Endometrial microvascular endothelial cells (primary cell): ENCODE results near the gene INSL3. TPM values are rescaled to one million over a fixed set of nuclear protein-coding genes. Genes with fewer than 3 reads are reported as not detected.
"Not testable (repeated sequence)": the region's sequence is repeated elsewhere in the genome, so short reads cannot be mapped to it uniquely, and the experiment has no call there.

Experiments
- in situ Hi-C: cut with HindIII; loops from 2 replicates; pipeline ENCODE4 v1.10.0; 2017; ENCODE audit warnings: low sequenced_read_pairs, low pct_unique_long_range_greater_than_20kb; ENCODE audit errors: inconsistent ontology term
- total RNA-seq: library from RNA; depleted of rRNA; stranded (reverse); fragments of >200 nt; gene quantifications from one replicate; pipeline ENCODE4 v1.2.3, GENCODE V29; 2015; ENCODE audit errors: inconsistent ontology term

INSL3 gene
- total RNA-seq, 1 donor from 2014 or later, result not detected

DNA sequence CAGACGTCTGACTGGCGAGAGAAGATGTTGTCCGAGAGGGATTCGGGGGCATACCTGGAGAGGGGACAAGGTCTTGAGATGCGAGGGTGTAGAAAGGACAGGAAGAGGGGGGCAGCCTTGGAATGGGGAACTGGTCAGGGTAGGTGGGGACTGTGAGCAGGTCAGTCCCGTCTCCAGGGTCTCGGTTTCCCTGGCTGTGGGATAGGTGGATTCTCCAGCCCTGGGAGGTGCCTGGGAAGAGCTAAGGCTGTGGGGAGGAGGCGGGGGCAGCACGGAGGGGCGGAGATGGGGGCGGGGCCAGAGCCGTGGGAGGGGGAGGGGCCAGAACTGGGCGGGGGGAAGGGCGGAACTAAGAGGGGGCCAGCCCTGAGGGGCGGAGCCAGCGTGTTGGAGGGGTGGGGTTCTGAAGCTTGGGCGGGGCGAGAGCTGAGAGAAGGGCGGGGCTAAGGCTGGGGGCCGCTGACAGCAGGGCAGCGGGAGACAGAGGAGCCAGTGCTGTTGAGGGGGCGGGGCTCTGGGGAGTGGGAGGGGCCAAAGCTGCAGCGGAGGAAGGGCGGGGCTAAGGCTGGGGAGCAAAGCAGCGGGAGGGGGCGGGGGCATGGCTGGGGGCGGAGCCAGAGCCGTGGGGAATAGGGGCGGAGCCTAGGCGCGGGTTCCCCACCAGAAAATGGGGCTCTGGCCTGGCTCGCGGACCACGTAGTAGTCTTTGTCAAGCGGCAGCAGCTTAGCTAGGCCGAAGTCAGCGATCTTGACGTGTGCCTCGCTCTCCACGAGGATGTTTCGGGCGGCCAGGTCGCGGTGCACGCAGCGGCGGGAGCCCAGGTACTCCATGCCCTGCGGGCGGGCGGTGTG is 9.5 kb upstream of the INSL3 start:
- in situ Hi-C loops, result no loop called here

DNA sequence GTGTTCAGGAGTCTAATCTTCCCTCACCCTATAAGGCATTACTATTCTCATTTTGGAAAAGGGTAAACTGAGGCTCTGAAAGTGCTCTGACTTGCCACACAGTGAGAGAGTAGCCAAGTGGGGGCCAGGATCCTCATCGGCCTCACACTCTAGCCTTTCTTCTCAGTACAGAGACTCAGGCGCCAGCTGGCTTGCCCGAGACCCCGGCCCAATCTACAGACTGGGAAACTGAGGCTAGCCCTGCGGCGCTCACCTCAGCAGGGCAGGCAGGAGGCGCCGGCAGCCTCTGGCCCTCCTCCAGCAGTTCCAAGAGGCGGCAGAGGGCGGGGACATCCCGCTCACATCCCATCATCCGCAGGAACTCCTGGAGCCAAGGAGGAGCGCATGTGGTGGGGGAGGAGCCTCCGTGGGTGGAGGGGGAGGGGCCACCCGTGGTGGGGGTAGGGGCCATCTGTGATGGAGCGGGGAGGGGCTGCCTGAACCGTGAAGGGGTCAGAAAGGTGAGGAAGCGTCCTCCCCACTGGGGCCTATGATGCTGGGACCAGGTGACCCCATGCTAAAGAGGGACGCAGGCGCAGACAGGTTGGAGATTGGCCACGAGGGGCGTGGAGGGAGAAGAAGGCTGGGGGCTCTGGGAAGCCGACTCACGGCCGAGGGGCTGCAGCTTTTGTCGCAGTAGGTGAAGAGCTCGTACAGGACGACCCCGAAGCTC is 8.7 kb upstream of the INSL3 start:
- in situ Hi-C loops, result no loop called here

DNA sequence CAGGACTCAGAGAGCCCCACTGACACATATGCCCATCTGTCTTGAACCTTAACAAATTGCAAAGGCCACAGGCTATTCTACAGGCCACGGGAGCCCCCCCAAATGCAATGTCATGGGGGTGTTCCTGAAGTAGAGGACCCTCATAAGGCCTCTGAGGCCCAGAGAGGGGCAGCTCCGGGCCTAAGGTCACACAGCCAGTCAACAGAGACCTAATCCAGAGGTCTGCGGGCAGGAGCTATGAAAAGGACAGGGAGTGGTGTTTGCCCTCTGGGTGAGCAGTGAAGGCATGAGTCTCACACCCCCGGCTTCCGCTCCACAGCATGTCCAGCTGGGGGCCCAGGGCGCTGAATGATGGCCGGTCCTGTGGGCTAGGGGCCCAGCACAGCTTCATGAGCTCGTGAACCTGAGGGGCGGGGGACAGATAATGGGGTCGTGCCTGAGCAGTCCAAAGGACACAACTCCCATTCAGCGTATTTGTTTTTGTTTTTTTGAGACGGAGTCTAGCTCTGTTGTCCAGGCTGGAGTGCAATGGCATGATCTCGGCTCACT is 5.3 kb upstream of the INSL3 start:
- in situ Hi-C loops, result no loop called here

DNA sequence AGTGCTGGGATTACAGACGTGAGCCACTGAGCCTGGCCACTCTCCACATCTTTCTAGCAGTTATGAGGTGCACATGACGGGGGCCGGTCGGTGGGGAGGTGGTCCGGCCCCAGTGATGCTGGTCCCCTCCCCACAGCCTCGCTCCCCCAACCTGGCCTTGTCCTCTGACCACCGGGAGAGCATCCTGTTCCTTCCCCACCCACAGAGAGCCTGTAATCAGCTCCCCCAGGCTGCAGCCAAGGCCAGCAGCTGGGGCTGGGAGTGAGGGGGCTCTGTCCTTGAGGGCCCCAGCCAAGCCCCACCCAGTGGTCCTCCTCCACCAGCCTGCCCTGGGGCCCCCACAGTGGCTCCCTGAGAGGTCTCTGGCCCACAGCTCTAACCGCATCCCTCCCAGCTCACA is 3.0 kb upstream of the INSL3 start:
- in situ Hi-C loops, result no loop called here

DNA sequence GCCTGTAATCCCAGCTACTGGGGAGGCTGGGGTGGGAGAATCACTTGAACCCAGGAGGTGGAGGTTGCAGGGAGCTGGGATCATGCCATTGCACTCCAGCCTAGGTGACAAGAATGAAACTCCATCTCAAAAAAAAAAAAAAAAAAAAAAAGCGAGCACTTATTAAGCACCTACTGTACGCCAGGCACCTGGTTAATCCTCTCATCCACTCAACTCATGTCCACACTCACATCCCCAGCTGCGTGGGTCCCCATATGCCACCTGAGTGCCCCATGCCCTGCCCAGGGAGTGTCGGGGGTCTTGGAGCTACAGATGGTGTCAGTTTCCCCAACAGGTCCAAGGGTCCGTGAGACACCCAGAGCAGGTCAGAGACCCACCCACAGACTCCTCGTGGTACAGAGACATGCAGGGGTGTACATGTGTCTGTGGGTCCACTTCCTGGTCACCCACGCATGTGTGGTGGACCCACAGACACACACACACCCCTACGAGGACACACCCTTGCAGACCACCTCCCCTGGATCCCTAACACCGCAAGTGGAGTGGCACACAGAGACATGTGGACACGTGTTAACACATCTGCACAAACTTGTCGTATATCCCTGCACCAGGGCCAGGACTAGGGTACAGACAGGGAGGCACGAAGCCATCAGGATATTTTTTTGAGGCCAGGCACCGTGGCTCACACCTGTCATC is 3.5 kb downstream of the INSL3 start:
- in situ Hi-C loops, result no loop called here

DNA sequence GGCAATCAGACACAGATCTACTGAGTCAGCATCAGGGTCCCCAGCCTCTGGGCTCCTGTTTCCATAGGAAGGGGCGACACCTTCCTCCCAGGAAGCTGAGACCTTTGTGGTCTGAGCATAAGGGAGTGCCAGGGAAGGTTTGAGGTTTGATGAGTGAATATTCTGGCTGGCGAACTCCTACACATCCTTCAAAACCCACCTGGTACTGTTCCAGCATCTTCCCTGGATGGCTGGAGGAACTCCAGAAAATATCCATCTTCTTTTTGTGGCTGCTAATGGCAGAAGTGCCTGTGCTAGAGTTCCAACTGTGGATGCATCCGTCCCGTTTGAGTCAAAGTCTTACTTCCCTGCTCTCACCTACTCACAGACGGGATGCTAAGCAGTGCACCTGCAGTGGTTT is 9.2 kb downstream of the INSL3 start:
- in situ Hi-C loops, result no loop called here

DNA sequence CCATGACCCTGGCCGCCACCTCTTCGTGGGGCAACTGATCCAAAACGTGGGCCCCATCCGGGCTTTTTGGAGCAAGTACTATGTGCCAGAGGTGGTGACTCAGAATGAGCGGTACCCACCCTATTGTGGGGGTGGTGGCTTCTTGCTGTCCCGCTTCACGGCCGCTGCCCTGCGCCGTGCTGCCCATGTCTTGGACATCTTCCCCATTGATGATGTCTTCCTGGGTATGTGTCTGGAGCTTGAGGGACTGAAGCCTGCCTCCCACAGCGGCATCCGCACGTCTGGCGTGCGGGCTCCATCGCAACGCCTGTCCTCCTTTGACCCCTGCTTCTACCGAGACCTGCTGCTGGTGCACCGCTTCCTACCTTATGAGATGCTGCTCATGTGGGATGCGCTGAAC is 9.6 kb downstream of the INSL3 start:
- in situ Hi-C loops, result no loop called here

DNA sequence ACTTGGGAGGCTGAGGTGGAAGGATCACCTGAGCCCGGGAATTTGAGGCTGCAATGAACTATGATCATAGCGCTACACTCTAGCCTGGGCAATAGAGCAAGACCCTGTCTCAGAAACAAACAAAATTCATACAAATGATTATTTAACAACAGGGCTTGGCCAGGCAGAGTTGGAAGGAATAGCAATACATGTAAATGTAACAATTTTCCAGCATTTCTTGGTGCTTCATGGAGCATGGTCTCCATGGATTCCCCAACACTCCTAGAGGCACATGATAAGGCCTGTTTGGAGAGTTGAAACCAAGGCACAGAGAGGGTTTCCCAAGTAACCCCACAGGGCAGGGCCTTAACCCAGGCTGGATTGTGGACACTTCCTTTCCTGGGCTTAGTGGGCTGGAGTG is 10.2 kb downstream of the INSL3 start:
- in situ Hi-C loops, result no loop called here

DNA sequence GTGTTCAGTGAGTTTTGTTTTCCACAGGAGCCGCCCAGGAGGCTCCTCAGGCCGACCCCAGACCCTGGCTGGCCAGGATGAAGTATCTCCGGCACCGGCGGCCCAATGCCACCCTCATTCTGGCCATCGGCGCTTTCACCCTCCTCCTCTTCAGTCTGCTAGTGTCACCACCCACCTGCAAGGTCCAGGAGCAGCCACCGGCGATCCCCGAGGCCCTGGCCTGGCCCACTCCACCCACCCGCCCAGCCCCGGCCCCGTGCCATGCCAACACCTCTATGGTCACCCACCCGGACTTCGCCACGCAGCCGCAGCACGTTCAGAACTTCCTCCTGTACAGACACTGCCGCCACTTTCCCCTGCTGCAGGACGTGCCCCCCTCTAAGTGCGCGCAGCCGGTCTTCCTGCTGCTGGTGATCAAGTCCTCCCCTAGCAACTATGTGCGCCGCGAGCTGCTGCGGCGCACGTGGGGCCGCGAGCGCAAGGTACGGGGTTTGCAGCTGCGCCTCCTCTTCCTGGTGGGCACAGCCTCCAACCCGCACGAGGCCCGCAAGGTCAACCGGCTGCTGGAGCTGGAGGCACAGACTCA is 13.5 kb downstream of the INSL3 start:
- in situ Hi-C loops, result no loop called here

DNA sequence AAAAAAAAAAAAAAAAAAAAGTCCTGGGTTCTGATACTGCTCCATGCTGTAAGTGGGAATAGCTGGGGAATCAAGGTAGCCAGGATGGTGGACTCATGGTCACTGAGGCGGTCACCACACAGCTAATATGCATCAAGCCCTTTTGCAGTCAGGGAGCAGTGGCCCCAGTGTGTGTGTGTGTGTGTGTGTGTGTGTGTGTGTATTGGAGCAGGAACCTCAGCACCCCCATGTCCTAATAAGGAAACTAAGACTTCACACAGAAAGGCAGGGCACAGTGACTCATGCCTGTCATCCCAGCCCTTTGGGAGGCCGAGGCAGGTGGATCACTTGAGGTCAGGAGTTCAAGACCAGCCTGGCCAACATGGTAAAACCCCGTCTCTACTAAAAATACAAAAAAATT is 14.4 kb downstream of the INSL3 start:
- in situ Hi-C loops, result no loop called here

DNA sequence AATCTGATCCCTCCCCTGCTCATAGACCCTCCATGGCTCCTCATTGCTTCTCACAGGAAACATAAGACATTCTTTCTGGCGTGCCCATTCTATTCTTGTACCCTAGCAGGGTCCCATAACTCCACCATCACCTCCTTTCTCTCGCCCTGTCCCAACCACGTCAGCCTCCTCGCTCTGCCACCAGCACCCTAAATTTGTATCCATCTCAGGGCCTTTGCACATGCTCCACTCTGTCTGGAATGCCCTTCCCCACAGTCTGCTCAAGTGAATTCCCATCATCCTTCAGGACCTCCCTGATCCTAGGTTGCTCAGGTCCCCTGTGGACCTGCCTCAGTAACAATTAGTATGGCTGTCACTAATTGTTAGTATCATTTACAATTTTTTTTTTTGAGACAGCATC is 15.9 kb downstream of the INSL3 start:
- in situ Hi-C loops, result no loop called here

DNA sequence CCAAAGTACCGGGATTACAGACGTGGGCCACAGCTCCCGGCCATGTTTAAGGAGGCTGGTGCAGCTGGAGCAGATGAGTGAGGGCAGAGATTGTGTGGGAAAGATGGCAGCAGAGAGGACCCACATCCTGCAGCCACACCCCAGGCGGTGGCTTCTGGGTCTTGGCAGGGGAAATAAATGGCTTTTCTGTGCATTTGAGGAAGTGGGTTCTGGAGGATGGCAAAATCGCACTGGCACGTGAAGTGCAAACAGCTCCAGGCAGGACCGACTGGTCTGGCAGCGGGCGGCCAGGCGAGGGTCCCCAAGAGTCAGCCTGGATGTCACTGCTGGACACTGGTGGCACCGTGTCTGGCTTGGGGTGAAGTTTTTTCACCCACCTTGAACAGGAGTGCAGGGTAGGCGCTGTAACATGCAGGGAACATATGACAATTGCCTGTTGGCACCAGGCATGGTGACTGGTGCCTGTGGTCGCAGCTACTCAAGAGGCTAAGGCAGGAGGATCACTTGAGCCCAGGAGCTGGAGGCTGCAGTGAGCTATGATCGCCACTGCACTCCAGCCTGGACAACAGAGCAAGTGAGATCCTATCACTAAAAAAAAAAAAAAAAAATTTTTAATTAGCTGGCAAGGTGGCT is 17.9 kb downstream of the INSL3 start:
- in situ Hi-C loops, result no loop called here

DNA sequence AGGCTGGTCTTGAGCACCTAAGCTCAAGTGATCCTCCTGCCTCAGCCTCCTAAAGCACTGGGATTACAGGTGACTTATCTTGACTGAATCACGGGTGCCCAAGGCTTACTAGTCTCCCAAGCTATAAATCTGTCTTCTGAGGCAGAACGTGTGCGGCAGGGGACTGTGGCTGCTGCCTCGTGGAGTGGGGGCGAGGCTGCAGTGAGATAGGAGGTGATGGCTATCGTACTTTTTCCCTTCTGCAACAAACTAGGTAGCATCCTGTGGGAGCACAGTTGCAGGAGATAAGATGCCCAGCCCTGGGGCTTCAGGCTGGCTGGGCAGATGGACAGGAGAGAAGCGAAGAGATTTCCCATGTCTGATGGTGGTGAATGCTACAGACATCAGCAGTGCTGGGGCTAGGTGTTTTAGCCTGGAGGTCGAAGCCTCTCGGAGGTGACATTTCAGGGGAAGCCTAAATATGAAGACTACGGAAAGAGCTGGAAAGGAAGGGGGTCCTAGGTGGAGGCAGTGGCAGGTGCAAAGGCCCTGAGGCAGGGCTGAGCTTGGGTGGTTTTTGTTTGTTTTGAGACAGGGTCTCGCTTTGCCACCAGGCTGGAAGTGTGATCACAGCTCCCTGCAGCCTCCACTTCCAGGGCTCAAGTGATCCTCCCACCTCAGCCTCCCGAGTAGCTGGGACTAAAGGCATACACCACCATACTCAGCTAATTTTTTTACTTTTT is 19.0 kb downstream of the INSL3 start:
- in situ Hi-C loops, result no loop called here

DNA sequence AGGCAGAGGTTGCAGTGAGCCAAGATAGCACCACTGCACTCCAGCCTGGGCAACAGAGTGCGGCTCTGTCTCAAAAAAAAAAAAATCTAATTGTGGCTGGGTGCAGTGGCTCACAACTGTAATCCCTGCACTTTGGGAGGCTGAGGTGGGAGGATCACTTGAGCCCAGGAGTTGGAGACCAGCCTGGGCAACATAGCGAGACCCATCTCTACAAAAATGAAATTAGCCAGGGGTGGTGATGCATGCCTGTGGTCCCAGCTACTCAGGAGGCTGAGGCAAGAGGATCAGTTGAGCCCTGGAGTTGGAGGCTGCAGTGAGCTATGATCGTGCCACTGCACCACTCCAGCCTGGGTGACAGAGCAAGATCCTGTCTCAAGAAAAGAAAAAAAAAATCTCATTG is 22.7 kb downstream of the INSL3 start:
- in situ Hi-C loops, result not testable (repeated sequence)

DNA sequence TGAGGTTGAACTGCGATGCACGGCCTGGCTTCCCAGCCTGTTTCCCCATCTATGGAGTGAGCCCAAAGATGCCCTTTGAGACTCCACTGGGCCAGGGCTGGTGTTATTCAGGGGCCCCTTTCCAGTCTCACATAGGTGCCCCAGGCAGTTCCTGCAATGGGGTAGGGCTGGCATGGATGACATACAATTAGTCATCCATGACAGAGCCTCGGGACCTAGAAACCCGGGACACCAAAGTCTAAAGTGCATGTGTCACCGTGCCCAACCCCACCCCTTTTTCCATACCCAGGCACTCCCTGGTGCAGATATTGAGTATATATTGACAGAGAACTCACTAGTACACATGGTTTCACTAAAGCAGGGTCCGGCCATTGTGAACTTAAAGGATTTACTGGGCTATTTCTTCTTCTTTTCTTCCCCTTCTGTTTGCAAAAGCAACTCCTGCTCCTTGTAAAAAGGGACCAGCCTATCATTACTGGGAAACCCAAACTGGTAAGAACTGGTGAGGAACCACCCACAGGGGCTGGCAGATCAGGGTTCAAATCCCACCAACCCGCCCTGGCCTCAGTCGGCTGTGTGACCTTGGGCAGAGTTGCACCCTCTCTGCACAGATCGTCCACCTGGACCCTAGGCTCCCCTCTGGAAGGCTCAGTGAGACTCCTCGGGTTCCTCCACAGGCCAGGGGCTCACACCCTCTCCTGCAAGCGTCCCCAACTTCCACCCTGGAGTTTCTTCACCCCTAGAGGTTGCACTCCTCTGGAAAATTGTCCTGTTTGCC is 23.7 kb downstream of the INSL3 start:
- in situ Hi-C loops, result no loop called here

DNA sequence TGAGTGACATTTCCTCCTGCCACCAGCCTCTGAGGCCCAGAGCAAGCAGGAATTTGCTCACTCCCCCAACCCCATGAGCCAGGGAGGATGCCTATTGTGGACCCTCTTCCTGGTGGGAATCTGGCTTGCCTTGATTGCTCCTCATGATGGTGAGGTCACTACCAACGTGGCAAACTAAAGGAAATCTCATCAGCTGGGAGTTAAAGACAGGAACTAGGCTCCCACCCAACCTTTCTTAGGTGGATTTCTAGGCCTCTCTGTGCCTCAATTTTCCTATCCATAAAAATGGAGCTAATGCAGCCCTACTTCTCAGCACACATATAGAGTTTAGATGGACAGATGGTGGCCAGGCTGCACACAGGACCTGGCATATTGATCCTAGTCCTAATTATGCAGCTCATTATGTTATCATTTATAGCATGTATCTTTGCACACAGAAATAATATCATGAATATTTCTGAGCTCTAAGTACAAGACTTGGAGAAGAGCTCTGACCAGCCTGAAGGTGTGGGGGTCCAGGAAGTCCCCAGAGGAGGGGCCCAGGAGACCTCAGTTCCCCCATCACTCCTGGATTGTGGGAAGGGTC is 24.4 kb downstream of the INSL3 start:
- in situ Hi-C loops, result no loop called here
